GM12875 (cell line): ENCODE data around the gene VTN.

ENCODE experiments used
- H3K4me3 ChIP-seq: one replicate; pipeline ENCODE4 v1.5.1; 2011; ENCODE audit warnings: low read depth, low read length, control low read depth
- TF ChIP-seq, protein P1 (sequence below): IDR thresholded peaks from 2 replicates; pipeline ENCODE4 v1.5.1; 2011; ENCODE audit warnings: low read depth, mild to moderate bottlenecking, control low read depth, inconsistent platforms, low read length, moderate library complexity, borderline replicate concordance; ENCODE audit not compliant: insufficient read depth

VTN gene

DNA sequence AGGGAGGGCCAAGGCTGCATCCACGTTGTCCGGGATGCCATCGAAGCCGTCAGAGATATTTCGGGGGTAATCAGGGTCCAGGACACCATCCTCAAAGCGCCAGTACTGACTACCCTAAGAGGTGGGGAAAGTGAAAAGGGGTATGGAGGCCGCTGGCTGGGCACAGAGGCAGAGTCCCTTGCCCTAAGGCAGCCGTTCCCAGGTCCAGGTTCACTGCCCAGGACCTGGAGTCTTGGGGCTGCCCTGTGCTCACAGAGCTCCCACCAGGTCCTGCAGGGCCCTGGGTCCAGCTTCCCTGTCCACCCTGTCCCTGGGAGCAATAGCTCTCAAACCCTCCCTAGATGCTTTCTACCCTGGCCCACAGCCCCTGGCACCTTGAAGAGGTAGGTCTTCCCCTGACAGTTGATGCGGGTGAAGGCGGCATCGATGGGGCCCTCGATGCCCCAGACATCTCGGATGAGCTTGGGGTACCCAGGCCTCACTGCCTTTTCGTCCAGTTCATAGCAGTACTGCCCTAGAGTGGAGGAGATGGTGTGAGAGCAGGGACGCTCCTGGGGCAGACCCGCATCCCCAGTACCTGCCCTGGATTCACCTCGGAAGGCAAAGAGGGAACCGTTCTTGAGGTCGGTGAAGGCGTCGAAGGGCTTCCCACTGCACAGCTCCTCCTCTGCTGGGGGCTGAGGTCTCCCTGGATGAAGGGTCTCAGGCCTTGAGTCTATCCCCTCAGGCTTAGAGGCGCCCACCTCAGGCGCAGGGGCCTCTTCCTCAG, 1.0 kb downstream of the VTN start:
- TF ChIP-seq, protein P1, sequence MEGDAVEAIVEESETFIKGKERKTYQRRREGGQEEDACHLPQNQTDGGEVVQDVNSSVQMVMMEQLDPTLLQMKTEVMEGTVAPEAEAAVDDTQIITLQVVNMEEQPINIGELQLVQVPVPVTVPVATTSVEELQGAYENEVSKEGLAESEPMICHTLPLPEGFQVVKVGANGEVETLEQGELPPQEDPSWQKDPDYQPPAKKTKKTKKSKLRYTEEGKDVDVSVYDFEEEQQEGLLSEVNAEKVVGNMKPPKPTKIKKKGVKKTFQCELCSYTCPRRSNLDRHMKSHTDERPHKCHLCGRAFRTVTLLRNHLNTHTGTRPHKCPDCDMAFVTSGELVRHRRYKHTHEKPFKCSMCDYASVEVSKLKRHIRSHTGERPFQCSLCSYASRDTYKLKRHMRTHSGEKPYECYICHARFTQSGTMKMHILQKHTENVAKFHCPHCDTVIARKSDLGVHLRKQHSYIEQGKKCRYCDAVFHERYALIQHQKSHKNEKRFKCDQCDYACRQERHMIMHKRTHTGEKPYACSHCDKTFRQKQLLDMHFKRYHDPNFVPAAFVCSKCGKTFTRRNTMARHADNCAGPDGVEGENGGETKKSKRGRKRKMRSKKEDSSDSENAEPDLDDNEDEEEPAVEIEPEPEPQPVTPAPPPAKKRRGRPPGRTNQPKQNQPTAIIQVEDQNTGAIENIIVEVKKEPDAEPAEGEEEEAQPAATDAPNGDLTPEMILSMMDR: no peak

DNA sequence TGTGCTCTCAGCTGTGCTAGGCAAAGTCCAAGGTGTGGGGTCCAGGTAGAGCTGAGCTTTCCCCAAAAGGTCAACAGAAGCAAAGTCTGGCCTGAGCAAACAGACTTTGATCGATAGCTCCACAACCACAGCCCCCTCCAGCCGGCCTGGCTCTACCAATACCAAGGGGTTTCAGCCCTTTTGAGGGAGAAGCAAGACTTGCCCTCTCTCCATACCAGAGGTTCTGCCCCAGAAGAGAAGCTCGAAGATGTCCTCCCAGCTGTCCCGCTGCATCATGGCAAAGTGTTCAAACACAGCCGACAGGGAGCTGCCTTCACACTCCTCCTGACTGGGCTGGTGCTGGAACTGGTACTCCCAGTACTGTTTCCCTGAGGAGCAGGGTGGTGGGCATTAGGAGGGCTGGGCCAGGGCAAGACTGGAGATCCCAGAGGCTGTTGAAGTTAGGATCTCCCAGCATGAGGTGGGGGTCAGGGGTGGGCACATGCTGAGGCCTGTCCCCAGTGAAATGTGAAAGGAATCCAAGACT, 1.7 kb downstream of the VTN start:
- no peak overlapping the region for H3K4me3 ChIP-seq
- TF ChIP-seq, protein P1: no peak

More for the DNA sequence above, 1.0 kb downstream of the VTN start:
- H3K4me3 ChIP-seq: no peak overlapping the region

DNA sequence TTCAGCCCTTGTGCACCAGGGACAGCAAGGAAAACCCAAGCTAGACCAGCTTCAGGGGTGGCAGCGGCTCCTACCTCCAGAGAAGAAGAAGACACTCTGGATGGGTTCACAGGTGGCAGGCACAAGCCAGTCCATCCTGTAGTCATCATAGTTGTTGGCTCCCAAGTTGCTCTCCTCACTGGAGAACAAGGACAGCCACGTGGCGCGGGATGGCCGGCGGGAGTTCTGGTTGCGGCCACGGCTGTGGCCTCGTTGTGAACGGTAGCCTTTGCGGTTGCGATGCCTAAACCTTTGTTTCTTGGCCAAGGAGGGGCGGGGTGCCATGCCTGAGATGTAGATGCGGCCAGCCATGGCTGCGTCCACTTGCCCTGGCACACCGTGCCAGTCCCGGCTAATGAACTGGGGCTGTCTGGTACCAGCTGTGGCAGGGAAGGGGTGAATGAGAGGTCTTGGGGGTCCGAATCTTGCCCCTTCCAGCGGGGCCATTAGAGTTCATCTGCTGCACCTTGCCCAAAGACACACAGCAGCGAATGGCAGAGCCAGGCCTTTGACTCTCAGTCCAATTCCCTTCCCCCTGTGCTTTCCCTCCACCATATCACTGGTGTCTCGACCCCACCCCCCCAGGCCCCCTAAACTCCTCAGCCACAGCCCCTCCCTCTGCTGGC, 2.3 kb downstream of the VTN start:
- TF ChIP-seq, protein P1: no peak
- H3K4me3 ChIP-seq: no peak overlapping the region

DNA sequence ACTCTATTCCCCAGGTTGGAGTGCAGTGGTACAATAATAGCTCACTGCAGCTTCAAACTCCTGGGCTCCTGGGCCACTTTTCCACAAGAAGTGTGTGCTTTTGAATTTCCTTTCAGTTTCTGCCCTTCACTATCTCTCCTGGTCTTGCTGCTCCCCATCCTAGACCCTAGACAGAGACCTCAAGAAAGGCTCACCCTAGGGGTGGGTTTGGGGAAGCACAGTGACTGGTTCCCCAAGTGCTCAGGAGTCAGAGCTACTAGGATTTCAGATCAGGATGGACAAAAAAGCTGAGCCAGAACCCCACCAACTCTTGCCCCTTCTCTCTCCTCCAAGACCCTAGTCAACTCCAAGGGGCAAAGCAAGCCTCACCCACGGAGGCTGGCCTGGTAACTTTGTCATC, 3.5 kb downstream of the VTN start:
- TF ChIP-seq, protein P1: no peak

DNA sequence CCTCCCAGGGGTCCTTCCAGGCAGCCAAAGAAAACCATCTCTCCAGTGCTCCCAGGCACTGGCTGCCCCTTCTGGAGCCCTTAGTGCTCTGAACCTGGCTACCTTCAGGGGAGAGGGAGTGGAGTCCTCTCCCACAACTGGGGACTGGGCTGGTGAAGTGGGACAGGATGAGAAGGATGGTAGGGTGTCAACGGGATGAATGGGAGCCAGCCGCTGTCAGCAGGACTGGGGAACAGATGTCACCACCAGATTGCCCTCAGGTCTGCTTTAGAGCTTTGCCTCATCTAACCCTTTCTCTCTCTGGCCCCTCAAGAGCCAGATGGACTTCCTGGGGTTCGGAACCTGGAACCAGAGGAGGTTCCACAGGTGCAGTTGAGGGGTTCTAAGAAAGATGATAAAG, 4.6 kb downstream of the VTN start:
- TF ChIP-seq, protein P1: no peak
- no peak overlapping the region for H3K4me3 ChIP-seq

More for the DNA sequence above, 3.5 kb downstream of the VTN start:
- H3K4me3 ChIP-seq: no peak overlapping the region

DNA sequence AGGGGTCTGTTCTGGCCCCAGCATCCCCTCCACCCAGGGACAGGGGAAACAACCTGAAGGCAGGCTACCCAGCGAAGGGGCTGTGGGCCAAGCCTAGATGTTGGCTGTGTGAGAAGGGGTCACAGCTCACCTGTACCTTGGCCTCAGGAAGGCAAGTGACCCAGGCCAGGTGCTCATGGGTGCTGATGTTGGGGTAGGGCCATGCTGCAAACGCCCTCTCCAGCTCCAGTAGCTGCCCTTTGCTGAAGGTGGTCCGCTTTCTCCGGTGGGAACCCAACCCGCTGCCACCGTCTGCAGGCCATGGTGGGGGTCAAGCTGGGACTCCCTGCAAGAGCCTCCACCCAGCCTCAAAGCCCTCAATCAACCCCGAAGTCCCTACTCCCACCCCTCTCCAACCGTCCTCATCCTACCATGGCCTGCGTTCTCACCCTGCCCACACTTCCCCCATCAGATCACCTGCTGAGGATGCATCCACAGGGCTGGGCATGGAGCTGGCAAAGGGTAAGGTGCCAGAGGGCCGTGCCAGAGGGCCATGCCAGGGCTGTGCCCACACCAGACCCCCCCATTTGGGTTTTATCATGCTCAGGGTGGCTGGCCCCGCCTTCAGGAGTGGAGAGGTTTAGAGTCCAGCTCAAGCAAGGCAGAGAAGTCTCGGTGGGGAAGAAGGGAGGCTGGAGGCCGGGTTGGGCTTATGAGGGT, 5.3 kb downstream of the VTN start, which contains the start of gene SEBOX:
TSS of gene SEBOX (minus strand) at position 535 of the 699 bp plus-strand sequence. CDS start at position 487, 48 bp downstream.
- TF ChIP-seq, protein P1: no peak
- no peak within 1 kb of the TSS for H3K4me3 ChIP-seq
